CD4-positive, alpha-beta memory T cell (primary cell): ENCODE data around the gene KCNE1. TPM values are rescaled to one million over a fixed set of nuclear protein-coding genes. Genes with fewer than 3 reads are reported as not detected.

Source experiments
- CTCF ChIA-PET: fragments of 350-600 bp; sonication (Branson Sonifier 250); formaldehyde crosslinking; loops from one replicate; lab custom pipeline; 2021; ENCODE audit warnings: inconsistent platforms; ENCODE audit not compliant: partially characterized antibody; lab: Charles Lee
- POLR2A ChIA-PET: fragments of 350-600 bp; sonication (Branson Sonifier 250); formaldehyde crosslinking; loops from one replicate; lab custom pipeline; 2021; ENCODE audit not compliant: partially characterized antibody; lab: Charles Lee
- DNase-seq, 5 donors: peaks; one replicate each; pipeline versions ENCODE4 v3.0.0 to v3.0.0-alpha.2; 2020 to 2022; ENCODE audit warnings: mixed read lengths in 1 of 5
- H3K27ac ChIP-seq: one replicate; pipeline ENCODE4 v1.7.0; 2013; ENCODE audit warnings: low read depth, low read length
- H3K27me3 ChIP-seq: 2 replicates; pipeline ENCODE4 v1.7.0; 2013; ENCODE audit warnings: mild to moderate bottlenecking, low read length, moderate library complexity; ENCODE audit not compliant: insufficient read depth
- H3K36me3 ChIP-seq: 2 replicates; pipeline ENCODE4 v1.7.0; 2013; ENCODE audit warnings: mild to moderate bottlenecking, low read length, moderate library complexity; ENCODE audit not compliant: insufficient read depth
- H3K4me1 ChIP-seq: 2 replicates; pipeline ENCODE4 v1.7.0; 2013; ENCODE audit warnings: mild to moderate bottlenecking, low read length, moderate library complexity; ENCODE audit not compliant: insufficient read depth
- H3K4me3 ChIP-seq, 2 donors: one replicate each; pipeline ENCODE4 v1.7.0; 2013; ENCODE audit warnings: low read length in 2 of 2, mild to moderate bottlenecking in 1 of 2
- H3K9me3 ChIP-seq, 2 donors: one replicate each; pipeline ENCODE4 v1.7.0; 2013; ENCODE audit warnings: low read length in 2 of 2, control low read depth in 1 of 2; ENCODE audit not compliant: control insufficient read depth in 1 of 2
- H3K27ac Mint-ChIP-seq, 7 donors: one replicate each; pipeline ENCODE4 v1.8.0; 2020 to 2021; ENCODE audit warnings: mixed read lengths in 7 of 7, mild to moderate bottlenecking in 6 of 7, inconsistent platforms in 3 of 7, moderate library complexity in 3 of 7
- H3K27me3 Mint-ChIP-seq, 2 donors: one replicate each; pipeline ENCODE4 v1.8.0; 2020 to 2021; ENCODE audit warnings: mixed read lengths in 2 of 2
- H3K36me3 Mint-ChIP-seq, 2 donors: one replicate each; pipeline ENCODE4 v1.8.0; 2020 to 2021; ENCODE audit warnings: mixed read lengths in 2 of 2, inconsistent platforms in 1 of 2, mild to moderate bottlenecking in 1 of 2
- H3K4me1 Mint-ChIP-seq, 4 donors: one replicate each; pipeline ENCODE4 v1.8.0; 2020 to 2021; ENCODE audit warnings: mixed read lengths in 4 of 4, mild to moderate bottlenecking in 1 of 4
- H3K4me3 Mint-ChIP-seq, 8 donors: one replicate each; pipeline ENCODE4 v1.8.0; 2020 to 2021; ENCODE audit warnings: mixed read lengths in 8 of 8, mild to moderate bottlenecking in 7 of 8, moderate library complexity in 6 of 8, inconsistent platforms in 3 of 8
- H3K9me3 Mint-ChIP-seq, 8 donors: one replicate each; pipeline ENCODE4 v1.8.0; 2020 to 2021; ENCODE audit warnings: mixed read lengths in 8 of 8, mild to moderate bottlenecking in 5 of 8, inconsistent platforms in 3 of 8, moderate library complexity in 1 of 8
- intact Hi-C: fragments of 100-400 bp; cut with micrococcal nuclease; formaldehyde crosslinking; loops from one replicate; pipeline ENCODE4 v1.15.1; 2023
- polyA plus RNA-seq, 2 donors: library from polyadenylated mRNA; unstranded; fragments of 300-500 nt; fragmentation: Illumina TruSeq; gene quantifications; one replicate each; pipeline ENCODE4 v1.2.3, GENCODE V29; 2021
- total RNA-seq, 2 experiments: library from RNA; stranded (reverse); gene quantifications; one replicate each; pipeline ENCODE4 v1.2.3, GENCODE V29; 2021

KCNE1 gene
- total and polyA plus RNA-seq, 4 experiments from 2014 or later = 0.14 to 0.22 (median 0.17) TPM; not detected in 1

GRCh38 chr21:34520281-34520680 lies 8.3 kb upstream of the KCNE1 start:
- H3K27me3 Mint-ChIP-seq = no peaks in the 10 kb centered on the region
- no peak overlapping the region for H3K27ac Mint-ChIP-seq
- Histone ChIP-seq H3K27me3 (no peaks in the 10 kb centered on the region), H3K27ac (no peak overlapping the region), H3K9me3 (no peaks in the 10 kb centered on the region), H3K4me3 (no peak overlapping the region), H3K36me3 (no peaks in the 10 kb centered on the region), H3K4me1 (no peaks in the 10 kb centered on the region)
- peaks cover 0 to 5% (median 4%) of the 10 kb centered on the region in 4 donors for H3K4me1 Mint-ChIP-seq
- intact Hi-C loops = no loop called here
- peaks cover 24 to 30% of the 10 kb centered on the region in 2 donors for H3K36me3 Mint-ChIP-seq
- H3K4me3 Mint-ChIP-seq = no peak overlapping the region
- no peaks in the 10 kb centered on the region for H3K9me3 Mint-ChIP-seq
- CTCF ChIA-PET = no interaction called here
- no peak for DNase-seq
- POLR2A ChIA-PET = no interaction called here

DNA sequence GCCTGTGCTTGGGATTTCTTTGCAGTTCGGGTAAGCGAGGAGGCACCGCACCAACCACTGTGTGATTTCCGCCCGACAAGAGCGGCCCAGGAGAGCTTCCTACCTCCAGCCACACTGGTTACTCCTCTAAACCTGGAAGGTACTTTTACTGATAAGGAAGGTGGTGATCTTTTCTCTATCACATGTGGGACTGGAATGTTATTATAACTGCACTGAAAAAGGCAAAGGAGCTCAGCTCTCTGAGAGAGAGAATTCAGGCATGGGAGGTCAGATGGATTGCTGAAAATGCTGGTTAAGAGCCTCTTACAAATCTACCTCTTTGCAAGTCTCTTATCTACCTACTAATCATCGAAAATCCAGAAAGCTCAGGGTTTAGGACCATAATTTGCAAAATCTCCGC lies 7.7 kb upstream of the KCNE1 start:
- CTCF ChIA-PET = no interaction called here
- Mint-ChIP-seq H3K27me3 (no peaks in the 10 kb centered on the region), H3K4me1 (peaks cover 0 to 5% (median 3%) of the 10 kb centered on the region in 4 donors), H3K27ac (no peak overlapping the region), H3K4me3 (no peak overlapping the region), H3K36me3 (peaks cover 24 to 30% of the 10 kb centered on the region in 2 donors), H3K9me3 (no peaks in the 10 kb centered on the region)
- no peak for DNase-seq
- H3K27ac ChIP-seq = no peak overlapping the region
- no peaks in the 10 kb centered on the region for H3K27me3 ChIP-seq
- POLR2A ChIA-PET = no interaction called here
- intact Hi-C loops = no loop called here
- no peaks in the 10 kb centered on the region for H3K4me1 ChIP-seq
- H3K36me3 ChIP-seq = no peaks in the 10 kb centered on the region
- H3K9me3 ChIP-seq = no peaks in the 10 kb centered on the region
- no peak overlapping the region for H3K4me3 ChIP-seq

DNA sequence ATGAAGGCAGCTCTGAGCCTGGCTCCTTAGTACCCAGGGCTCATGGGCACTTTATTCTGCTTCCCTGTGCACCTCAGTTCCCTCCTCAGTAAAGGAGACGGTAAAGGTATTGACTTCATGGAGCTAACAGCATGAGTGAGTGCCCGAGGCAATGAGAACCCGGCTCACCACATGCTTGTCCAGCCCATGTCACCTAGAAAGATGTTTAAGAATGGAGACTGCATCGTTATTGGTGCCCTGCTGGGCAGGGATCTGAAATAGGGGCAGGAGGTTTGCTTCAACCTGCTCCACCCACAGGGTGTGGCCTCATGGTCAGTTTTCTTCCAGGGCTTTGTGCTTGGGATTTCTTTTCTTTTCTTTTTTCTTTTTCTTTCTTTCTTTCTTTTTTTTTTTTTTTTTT lies 7.0 kb upstream of the KCNE1 start:
- H3K4me1 Mint-ChIP-seq = peaks cover 0 to 5% (median 3%) of the 10 kb centered on the region in 4 donors
- H3K27me3 Mint-ChIP-seq = no peaks in the 10 kb centered on the region
- ChIA-PET CTCF (no interaction called here), POLR2A (no interaction called here)
- intact Hi-C loops = no loop called here
- Histone ChIP-seq H3K4me3 (no peak overlapping the region), H3K36me3 (no peaks in the 10 kb centered on the region), H3K4me1 (no peaks in the 10 kb centered on the region), H3K27me3 (no peaks in the 10 kb centered on the region), H3K9me3 (no peaks in the 10 kb centered on the region), H3K27ac (no peak overlapping the region)
- H3K9me3 Mint-ChIP-seq = no peaks in the 10 kb centered on the region
- H3K4me3 Mint-ChIP-seq = no peak overlapping the region
- DNase-seq = no peak
- H3K36me3 Mint-ChIP-seq = peaks cover 24 to 30% of the 10 kb centered on the region in 2 donors
- no peak overlapping the region for H3K27ac Mint-ChIP-seq

DNA sequence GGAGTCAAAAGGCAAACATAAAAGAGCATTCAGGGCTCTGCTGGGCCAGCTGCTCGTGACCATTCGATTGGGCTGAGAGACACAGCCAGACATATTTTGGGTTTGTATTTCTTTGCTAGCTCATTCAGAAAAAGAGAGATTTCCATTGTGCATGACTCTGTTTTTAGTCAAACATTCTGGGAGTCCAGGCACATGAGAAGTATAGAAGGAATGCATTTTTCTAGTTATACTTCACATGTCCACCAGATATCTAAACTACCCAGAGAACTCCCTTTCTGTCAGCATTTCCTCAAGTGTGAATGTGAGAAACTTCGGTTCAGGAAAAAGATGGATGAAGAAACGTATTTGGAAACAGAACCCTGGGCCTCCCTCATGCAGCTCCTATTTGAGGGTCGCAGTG lies 6.3 kb upstream of the KCNE1 start:
- H3K4me3 Mint-ChIP-seq = no peak overlapping the region
- H3K36me3 Mint-ChIP-seq = peaks cover 24 to 30% of the 10 kb centered on the region in 2 donors
- POLR2A ChIA-PET = no interaction called here
- H3K4me1 Mint-ChIP-seq = peaks cover 0 to 5% (median 3%) of the 10 kb centered on the region in 4 donors
- H3K4me1 ChIP-seq = no peaks in the 10 kb centered on the region
- intact Hi-C loops = no loop called here
- CTCF ChIA-PET = no interaction called here
- H3K9me3 ChIP-seq = no peaks in the 10 kb centered on the region
- no peaks in the 10 kb centered on the region for H3K27me3 ChIP-seq
- H3K27me3 Mint-ChIP-seq = no peaks in the 10 kb centered on the region
- H3K9me3 Mint-ChIP-seq = no peaks in the 10 kb centered on the region
- no peak overlapping the region for H3K27ac Mint-ChIP-seq
- H3K36me3 ChIP-seq = no peaks in the 10 kb centered on the region
- H3K4me3 ChIP-seq = no peak overlapping the region
- H3K27ac ChIP-seq = no peak overlapping the region
- no peak for DNase-seq

DNA sequence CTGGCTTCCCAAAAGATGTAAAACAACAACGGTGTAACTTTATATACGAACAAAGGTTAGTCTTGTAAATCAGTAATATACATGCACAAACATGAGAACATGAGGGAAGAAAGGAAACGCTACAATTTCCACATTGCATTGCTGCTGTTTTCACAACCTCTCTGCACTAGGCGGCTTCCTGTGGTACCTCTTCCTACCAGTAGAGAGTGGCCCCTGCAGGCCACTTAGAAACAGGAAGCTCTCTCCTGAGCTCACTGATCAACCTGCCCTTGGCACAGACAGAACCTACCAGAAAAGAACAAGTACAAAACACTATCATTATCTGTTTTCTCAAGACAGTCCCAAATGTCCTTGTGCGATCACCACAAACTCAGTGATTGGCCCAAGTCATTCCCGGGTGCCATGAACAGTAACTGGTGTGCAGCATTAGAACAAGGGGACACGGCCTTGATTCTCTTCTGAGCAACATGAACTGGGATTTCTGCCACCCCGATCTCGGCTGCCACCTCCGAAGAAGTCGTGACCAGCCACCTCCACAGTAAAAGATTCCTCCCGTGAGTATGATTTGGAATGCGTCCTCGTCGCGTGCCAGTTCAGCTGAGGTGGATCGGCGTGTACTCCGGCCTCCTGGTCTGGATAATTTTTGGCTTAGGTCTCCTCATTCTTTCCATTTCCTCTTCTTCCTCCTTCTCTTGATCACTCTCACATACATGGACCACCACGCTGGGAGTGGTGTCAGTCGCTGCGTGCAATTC lies 5.7 kb upstream of the KCNE1 start:
- Histone ChIP-seq H3K9me3 (no peaks in the 10 kb centered on the region), H3K4me1 (no peaks in the 10 kb centered on the region), H3K27me3 (no peaks in the 10 kb centered on the region), H3K36me3 (no peaks in the 10 kb centered on the region), H3K27ac (no peak overlapping the region), H3K4me3 (no peak overlapping the region)
- Mint-ChIP-seq H3K36me3 (peaks cover 21 to 30% of the 10 kb centered on the region in 2 donors), H3K9me3 (no peaks in the 10 kb centered on the region), H3K27ac (peak overlapping the region in 1 of 7 donors; percentile 5), H3K4me1 (peaks cover 0 to 5% (median 3%) of the 10 kb centered on the region in 4 donors), H3K4me3 (no peak overlapping the region), H3K27me3 (no peaks in the 10 kb centered on the region)
- intact Hi-C loops = no loop called here
- no peak for DNase-seq
- CTCF ChIA-PET = interaction anchor here (1.9 kb wide), 1 partner anchor 11 kb away, joined by 4 read pairs; no protein-coding TSS in a partner anchor
- POLR2A ChIA-PET = no interaction called here

DNA sequence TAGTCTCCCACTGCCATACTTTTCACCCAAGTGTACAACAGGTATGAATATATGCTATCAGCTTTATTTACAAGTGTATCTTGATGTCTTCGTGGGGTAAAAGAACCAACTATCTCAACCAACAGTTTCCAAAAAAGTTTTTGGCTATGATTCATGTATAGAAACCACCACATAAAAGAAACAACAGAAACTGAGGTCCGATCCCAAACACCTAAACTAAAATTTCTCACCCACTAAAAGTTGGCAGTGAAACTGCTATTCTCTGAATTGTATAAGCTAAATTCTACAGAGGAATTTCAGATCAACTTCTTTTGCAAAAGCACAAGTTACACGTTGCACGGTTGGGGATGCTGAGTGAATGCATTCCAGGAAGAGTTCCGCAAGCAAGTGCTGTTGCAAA lies 5.0 kb upstream of the KCNE1 start:
- H3K36me3 Mint-ChIP-seq = peaks cover 17 to 25% of the 10 kb centered on the region in 2 donors

GRCh38 chr21:34514576-34515115 lies 2.6 kb upstream of the KCNE1 start:
- no peak for DNase-seq
- ChIA-PET POLR2A (no interaction called here), CTCF (no interaction called here)
- Mint-ChIP-seq H3K9me3 (no peaks in the 10 kb centered on the region), H3K36me3 (peaks cover 9 to 14% of the 10 kb centered on the region in 2 donors), H3K27ac (no peak overlapping the region), H3K4me1 (peaks cover 0 to 5% (median 3%) of the 10 kb centered on the region in 4 donors), H3K27me3 (no peaks in the 10 kb centered on the region), H3K4me3 (no peak overlapping the region)
- H3K27ac ChIP-seq = no peak overlapping the region
- H3K9me3 ChIP-seq = no peaks in the 10 kb centered on the region
- no peaks in the 10 kb centered on the region for H3K4me1 ChIP-seq
- no peaks in the 10 kb centered on the region for H3K27me3 ChIP-seq
- no peaks in the 10 kb centered on the region for H3K36me3 ChIP-seq
- no peak overlapping the region for H3K4me3 ChIP-seq
- intact Hi-C loops = no loop called here

More for the DNA sequence above, 5.0 kb upstream of the KCNE1 start:
- Mint-ChIP-seq H3K27ac (no peak overlapping the region), H3K27me3 (no peaks in the 10 kb centered on the region), H3K4me3 (no peak overlapping the region), H3K4me1 (peaks cover 0 to 5% (median 3%) of the 10 kb centered on the region in 4 donors), H3K9me3 (no peaks in the 10 kb centered on the region)
- Histone ChIP-seq H3K27me3 (no peaks in the 10 kb centered on the region), H3K9me3 (no peaks in the 10 kb centered on the region), H3K27ac (no peak overlapping the region), H3K4me3 (no peak overlapping the region), H3K36me3 (no peaks in the 10 kb centered on the region), H3K4me1 (no peaks in the 10 kb centered on the region)
- intact Hi-C loops = no loop called here
- DNase-seq = no peak
- POLR2A ChIA-PET = no interaction called here
- CTCF ChIA-PET = interaction anchor here (1.9 kb wide), 1 partner anchor 10 kb away, joined by 4 read pairs; no protein-coding TSS in a partner anchor
